OCI-LY7 (cell line): ENCODE data around the gene LCN9.

Source experiments
- CTCF ChIP-seq: fragments of 200-600 bp; sonication (generic); conservative IDR thresholded peaks from 2 replicates; pipeline ENCODE4 v1.5.1; 2014; ENCODE audit warnings: mild to moderate bottlenecking, antibody characterized with exemption, low read length, moderate library complexity, mixed read lengths
- EZH2phosphoT487 ChIP-seq: fragments of 200-600 bp; sonication (generic); IDR thresholded peaks from 2 replicates; pipeline ENCODE4 v1.6.1; 2018; ENCODE audit warnings: low read depth, borderline replicate concordance, mild to moderate bottlenecking, mixed run types, antibody characterized with exemption, low read length, moderate library complexity, mixed read lengths

- TF ChIP-seq EZH2phosphoT487 (no peak), CTCF (no peak)
Measured at GRCh38 chr9:135693771-135694170, 30.7 kb downstream of the LCN9 start.
